Parathyroid adenoma (tissue), 2 donors: ENCODE results near the gene SAXO1.

Experiments
- H2AFZ ChIP-seq: fragments of 300-600 bp; sonication (generic); one replicate; pipeline ENCODE4 v1.7.0; 2017; ENCODE audit warnings: antibody characterized with exemption, mild to moderate bottlenecking
- H3K27ac ChIP-seq: fragments of 300-600 bp; sonication (generic); one replicate; pipeline ENCODE4 v1.7.0; 2017
- H3K27me3 ChIP-seq: fragments of 300-600 bp; sonication (generic); one replicate; pipeline ENCODE4 v1.7.0; 2017; ENCODE audit warnings: low read length; ENCODE audit not compliant: control insufficient read depth, insufficient read depth
- H3K36me3 ChIP-seq: fragments of 300-600 bp; sonication (generic); one replicate; pipeline ENCODE4 v1.7.0; 2017; ENCODE audit warnings: low read length; ENCODE audit not compliant: control insufficient read depth, insufficient read depth
- H3K4me1 ChIP-seq: fragments of 300-600 bp; sonication (generic); one replicate; pipeline ENCODE4 v1.7.0; 2017; ENCODE audit warnings: control low read depth
- H3K4me2 ChIP-seq: fragments of 300-600 bp; sonication (generic); one replicate; pipeline ENCODE4 v1.7.0; 2017; ENCODE audit warnings: low read length
- H3K4me3 ChIP-seq: fragments of 300-600 bp; sonication (generic); one replicate; pipeline ENCODE4 v1.7.0; 2017; ENCODE audit warnings: low read depth, low read length
- H3K79me2 ChIP-seq: fragments of 300-600 bp; sonication (generic); one replicate; pipeline ENCODE4 v1.7.0; 2017; ENCODE audit warnings: control low read depth
- H3K9ac ChIP-seq: fragments of 300-600 bp; sonication (generic); one replicate; pipeline ENCODE4 v1.7.0; 2017; ENCODE audit warnings: mild to moderate bottlenecking
- H3K9me3 ChIP-seq: fragments of 300-600 bp; sonication (generic); one replicate; pipeline ENCODE4 v1.7.0; 2017; ENCODE audit warnings: low read length; ENCODE audit not compliant: control insufficient read depth
- CTCF ChIP-seq: fragments of 300-600 bp; sonication (generic); IDR thresholded peaks from one replicate; pipeline ENCODE4 v1.7.0; 2017; ENCODE audit warnings: antibody characterized with exemption, mild to moderate bottlenecking
- donor health status: primary hyperparathyroidism.

SAXO1 gene

GRCh38 chr9:19009391-19009965 lies 23.5 kb downstream of the SAXO1 start:
- Histone ChIP-seq H3K36me3 (no peaks in the 10 kb centered on the region), H3K4me1 (no peaks in the 10 kb centered on the region), H3K4me2 (no peak overlapping the region), H3K27ac (no peak overlapping the region), H3K27me3 (no peaks in the 10 kb centered on the region), H3K4me3 (no peak overlapping the region), H3K79me2 (no peaks in the 10 kb centered on the region), H2AFZ (no peak overlapping the region), H3K9ac (no peak overlapping the region), H3K9me3 (no peaks in the 10 kb centered on the region)
- no peak for TF ChIP-seq CTCF

GRCh38 chr9:19000133-19000532 lies 32.9 kb downstream of the SAXO1 start:
- Histone ChIP-seq H3K4me3 (no peak overlapping the region), H2AFZ (no peak overlapping the region), H3K9ac (no peak overlapping the region), H3K4me1 (no peaks in the 10 kb centered on the region), H3K36me3 (no peaks in the 10 kb centered on the region), H3K4me2 (no peak overlapping the region), H3K27ac (no peak overlapping the region), H3K79me2 (no peaks in the 10 kb centered on the region), H3K9me3 (no peaks in the 10 kb centered on the region), H3K27me3 (no peaks in the 10 kb centered on the region)
- TF ChIP-seq CTCF: no peak

- no peaks in the 10 kb centered on the region for H3K9me3 ChIP-seq
- TF ChIP-seq CTCF: no peak
- no peak overlapping the region for H3K4me3 ChIP-seq
- no peaks in the 10 kb centered on the region for H3K4me1 ChIP-seq
- no peak overlapping the region for H3K9ac ChIP-seq
- no peak overlapping the region for H3K4me2 ChIP-seq
- no peak overlapping the region for H3K27ac ChIP-seq
- H3K36me3 ChIP-seq: no peaks in the 10 kb centered on the region
- no peaks in the 10 kb centered on the region for H3K79me2 ChIP-seq
- H3K27me3 ChIP-seq: no peaks in the 10 kb centered on the region
- H2AFZ ChIP-seq: no peak overlapping the region
These were observed 33.7 kb downstream of the SAXO1 start for GRCh38 chr9:18999173-18999785.

GRCh38 chr9:18997151-18997550 lies 35.9 kb downstream of the SAXO1 start:
- no peak for TF ChIP-seq CTCF
- H3K27ac ChIP-seq: no peak overlapping the region

GRCh38 chr9:18996211-18996610 lies 36.8 kb downstream of the SAXO1 start:
- Histone ChIP-seq H3K9me3 (no peaks in the 10 kb centered on the region), H3K4me1 (no peaks in the 10 kb centered on the region), H2AFZ (no peak overlapping the region), H3K4me3 (no peak overlapping the region), H3K36me3 (no peaks in the 10 kb centered on the region), H3K27me3 (no peaks in the 10 kb centered on the region), H3K9ac (no peak overlapping the region), H3K27ac (no peak overlapping the region), H3K79me2 (no peaks in the 10 kb centered on the region), H3K4me2 (no peak overlapping the region)
- TF ChIP-seq CTCF: no peak

More at GRCh38 chr9:18997151-18997550, 35.9 kb downstream of the SAXO1 start:
- Histone ChIP-seq H3K36me3 (no peaks in the 10 kb centered on the region), H3K4me2 (no peak overlapping the region), H3K27me3 (no peaks in the 10 kb centered on the region), H3K4me3 (no peak overlapping the region), H3K4me1 (no peaks in the 10 kb centered on the region), H3K9me3 (no peaks in the 10 kb centered on the region), H3K79me2 (no peaks in the 10 kb centered on the region), H3K9ac (no peak overlapping the region), H2AFZ (no peak overlapping the region)
